Epithelial cell of esophagus (primary cell): ENCODE measurements around the gene DMC1.
A peak's percentile ranks its signal among the peaks of the same experiment; 100 is the strongest.
"Not testable (repeated sequence)": the region's sequence is repeated elsewhere in the genome, so short reads cannot be mapped to it uniquely, and the experiment has no call there.

Source experiments
- DNase-seq: peaks from one replicate; pipeline ENCODE4 v3.0.0; 2010; ENCODE audit warnings: low read depth
- H3K4me3 ChIP-seq: 2 replicates; pipeline ENCODE4 v1.5.1; 2011; ENCODE audit warnings: mild to moderate bottlenecking, low read length, control low read depth
- TF ChIP-seq, protein P1 (sequence below): IDR thresholded peaks from 2 replicates; pipeline ENCODE4 v1.5.1; 2011; ENCODE audit warnings: low read depth, mild to moderate bottlenecking, low read length, control low read depth, inconsistent platforms; ENCODE audit not compliant: insufficient read depth; ENCODE audit errors: missing control alignments

DMC1 gene, protein sequence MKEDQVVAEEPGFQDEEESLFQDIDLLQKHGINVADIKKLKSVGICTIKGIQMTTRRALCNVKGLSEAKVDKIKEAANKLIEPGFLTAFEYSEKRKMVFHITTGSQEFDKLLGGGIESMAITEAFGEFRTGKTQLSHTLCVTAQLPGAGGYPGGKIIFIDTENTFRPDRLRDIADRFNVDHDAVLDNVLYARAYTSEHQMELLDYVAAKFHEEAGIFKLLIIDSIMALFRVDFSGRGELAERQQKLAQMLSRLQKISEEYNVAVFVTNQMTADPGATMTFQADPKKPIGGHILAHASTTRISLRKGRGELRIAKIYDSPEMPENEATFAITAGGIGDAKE

DNA sequence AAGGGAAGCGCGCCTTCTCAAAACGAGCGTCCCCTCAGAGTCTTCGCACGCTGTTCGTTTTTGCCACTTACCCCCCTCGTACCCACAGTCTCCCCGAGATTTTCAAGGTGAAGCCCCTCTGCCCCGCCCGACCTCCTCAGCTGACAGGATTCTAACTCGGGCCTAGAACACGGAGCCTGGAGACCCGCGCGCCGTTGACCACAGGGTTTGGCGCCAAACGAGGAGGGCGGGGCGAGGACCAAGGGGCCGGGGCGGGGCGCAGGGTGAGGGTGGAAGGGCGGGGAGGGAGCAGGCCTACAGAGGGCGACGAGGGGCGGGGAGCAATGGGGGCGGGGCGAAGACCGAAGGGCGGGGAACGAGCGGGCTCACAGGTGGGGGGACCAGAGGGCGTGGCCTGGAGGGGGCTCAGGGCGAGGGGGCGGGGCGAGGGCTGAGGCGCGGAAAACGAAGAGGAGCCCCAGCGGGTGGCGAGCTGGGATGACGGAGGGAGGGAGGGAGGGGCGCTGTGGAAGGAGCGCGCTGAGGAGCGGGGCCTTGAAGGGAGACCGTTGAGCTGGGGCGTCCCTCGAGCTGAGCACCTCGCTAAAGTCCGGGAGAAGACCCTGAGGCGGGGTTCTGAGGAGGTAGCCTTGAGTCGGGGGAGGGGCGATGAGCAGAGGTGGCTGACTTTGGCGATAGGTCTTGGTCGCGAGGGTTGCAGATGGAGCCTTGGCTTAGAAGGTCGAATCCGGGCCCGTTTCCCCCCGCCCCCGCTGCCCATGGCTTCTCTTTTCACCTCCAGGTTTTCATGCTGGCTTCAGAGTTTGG, at the start of gene DMC1:
DMC1 (minus strand) TSS at position 212 of the 807 bp plus-strand sequence. CDS start 1,927 bp downstream, outside the sequence.
- DNase-seq = peak; percentile 77
- TF ChIP-seq, protein P1, sequence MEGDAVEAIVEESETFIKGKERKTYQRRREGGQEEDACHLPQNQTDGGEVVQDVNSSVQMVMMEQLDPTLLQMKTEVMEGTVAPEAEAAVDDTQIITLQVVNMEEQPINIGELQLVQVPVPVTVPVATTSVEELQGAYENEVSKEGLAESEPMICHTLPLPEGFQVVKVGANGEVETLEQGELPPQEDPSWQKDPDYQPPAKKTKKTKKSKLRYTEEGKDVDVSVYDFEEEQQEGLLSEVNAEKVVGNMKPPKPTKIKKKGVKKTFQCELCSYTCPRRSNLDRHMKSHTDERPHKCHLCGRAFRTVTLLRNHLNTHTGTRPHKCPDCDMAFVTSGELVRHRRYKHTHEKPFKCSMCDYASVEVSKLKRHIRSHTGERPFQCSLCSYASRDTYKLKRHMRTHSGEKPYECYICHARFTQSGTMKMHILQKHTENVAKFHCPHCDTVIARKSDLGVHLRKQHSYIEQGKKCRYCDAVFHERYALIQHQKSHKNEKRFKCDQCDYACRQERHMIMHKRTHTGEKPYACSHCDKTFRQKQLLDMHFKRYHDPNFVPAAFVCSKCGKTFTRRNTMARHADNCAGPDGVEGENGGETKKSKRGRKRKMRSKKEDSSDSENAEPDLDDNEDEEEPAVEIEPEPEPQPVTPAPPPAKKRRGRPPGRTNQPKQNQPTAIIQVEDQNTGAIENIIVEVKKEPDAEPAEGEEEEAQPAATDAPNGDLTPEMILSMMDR = no peak
- peak within 1 kb of the TSS; percentile 61 for H3K4me3 ChIP-seq

DNA sequence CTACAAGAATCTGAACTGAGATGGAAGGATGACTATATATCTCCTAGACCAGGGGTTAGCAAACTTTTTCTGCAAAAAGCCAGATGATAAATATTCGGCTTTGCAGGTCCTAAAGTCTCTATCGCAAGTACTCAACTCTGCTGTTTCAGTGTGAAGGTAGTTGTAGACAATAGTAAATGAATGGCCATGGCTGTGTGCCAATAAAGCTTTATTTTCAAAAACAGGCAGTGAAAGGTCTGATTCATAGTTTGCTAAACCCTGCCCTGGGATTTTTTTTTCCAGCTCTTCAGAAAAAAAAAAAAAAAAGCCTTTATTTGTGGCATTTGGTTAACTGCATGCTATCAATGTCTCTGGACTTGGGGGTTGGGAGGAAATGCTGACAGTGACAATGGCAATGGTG, 48.7 kb upstream of the DMC1 start:
- TF ChIP-seq, protein P1 = no peak
- peak; percentile 32 for DNase-seq
- H3K4me3 ChIP-seq = no peak overlapping the region

DNA sequence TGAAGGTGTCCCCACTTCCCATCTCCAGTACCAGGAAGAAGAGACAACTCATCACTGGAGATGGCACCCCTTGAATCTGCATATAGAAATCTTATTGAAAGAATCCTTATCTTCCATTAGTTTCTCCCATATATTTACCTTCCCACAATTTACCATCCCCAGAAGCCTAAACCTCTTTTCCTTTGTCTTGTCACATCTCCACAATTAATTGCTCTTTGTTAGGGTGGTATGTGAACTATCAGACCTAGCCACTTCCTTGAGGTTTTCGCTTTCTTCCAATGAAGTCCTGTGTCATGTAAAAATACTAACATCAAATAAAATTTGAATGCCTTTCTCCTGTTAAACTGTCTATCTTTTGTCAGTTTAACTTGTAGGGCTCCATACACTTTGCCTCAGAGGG, 48.3 kb upstream of the DMC1 start:
- H3K4me3 ChIP-seq = no peak overlapping the region
- DNase-seq = no peak
- TF ChIP-seq, protein P1 = no peak

DNA sequence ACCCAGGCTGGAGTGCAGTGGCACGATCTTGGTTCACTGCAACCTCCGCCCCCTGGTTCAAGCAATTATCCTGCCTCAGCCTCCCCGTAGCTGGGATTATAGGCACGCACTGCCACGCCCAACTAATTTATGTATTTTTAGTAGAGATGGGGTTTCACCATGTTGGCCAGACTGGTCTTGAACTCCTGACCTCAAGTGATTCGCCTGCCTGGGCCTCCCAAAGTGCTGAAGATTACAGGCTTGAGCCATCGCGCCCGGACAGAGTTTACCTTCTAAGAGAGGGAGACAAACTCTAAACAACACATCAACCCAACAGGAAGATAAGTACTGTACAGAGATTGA, 45.1 kb upstream of the DMC1 start:
- not testable (repeated sequence) for H3K4me3 ChIP-seq, DNase-seq

DNA sequence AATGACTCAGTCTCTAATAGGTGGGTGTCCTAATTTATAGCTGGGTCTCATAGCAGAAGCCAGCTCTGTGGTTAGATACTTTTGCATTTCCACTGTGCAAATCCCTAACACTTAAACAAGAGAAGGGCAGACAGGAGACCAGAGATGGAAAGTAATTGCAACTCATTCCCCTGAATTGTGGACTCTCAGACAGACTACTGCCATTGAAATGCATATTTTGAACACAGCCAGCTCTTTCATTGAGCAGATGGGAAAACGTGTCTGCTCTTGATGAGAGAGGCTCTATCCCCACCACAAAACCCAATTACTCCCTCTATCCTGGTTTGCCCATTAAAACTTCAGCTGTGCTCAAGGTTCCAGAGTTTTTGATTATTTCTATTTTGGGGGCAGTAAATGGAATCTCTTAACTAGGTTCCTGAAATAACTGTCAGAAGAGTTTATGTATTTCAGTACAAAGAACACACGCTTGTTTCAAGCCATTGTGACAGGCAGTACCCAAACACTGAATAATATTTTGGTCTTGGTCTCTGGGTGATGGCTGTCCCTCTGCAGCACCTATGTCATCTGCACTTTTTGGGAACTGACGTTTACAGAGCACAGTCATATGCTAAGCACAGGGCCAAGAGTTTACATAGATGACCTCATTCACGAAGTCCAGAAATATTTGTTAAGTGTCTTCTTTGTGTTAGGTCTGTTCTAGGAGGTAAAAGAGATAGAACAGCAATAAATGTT, 44.5 kb upstream of the DMC1 start:
- TF ChIP-seq, protein P1 = no peak
- H3K4me3 ChIP-seq = no peak overlapping the region
- DNase-seq = no peak

DNA sequence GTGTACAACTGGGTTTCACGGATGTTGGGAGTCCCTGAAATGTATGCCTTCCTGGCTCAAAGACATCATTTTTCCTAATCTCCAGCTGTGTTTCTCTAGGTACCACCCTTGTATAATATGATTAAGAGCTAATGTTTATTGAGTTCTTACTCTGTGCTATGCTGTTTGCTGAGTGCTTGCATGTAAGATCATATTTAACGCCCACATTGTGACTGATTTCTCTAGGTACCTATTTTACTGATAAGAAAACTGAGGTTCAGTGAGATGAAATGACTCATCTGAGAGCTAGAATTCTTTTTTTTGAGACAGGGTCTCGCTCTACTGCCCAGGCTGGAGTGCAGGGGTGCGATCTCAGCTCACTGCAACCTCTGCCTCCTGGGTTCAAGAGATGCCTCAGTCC, 43.6 kb upstream of the DMC1 start:
- DNase-seq = no peak
- TF ChIP-seq, protein P1 = no peak
- H3K4me3 ChIP-seq = no peak overlapping the region
